GM21360 (cell line): ENCODE data around the gene FBH1.
"Not testable (repeated sequence)": the region's sequence is repeated elsewhere in the genome, so short reads cannot be mapped to it uniquely, and the experiment has no call there.

Source experiments
- ATAC-seq: cut with Tn5 transposase; IDR thresholded peaks from one replicate; pipeline ENCODE4 v1.9.1; 2021; ENCODE audit warnings: mild to moderate bottlenecking, moderate library complexity; ENCODE audit not compliant: unreplicated experiment

FBH1 gene

DNA sequence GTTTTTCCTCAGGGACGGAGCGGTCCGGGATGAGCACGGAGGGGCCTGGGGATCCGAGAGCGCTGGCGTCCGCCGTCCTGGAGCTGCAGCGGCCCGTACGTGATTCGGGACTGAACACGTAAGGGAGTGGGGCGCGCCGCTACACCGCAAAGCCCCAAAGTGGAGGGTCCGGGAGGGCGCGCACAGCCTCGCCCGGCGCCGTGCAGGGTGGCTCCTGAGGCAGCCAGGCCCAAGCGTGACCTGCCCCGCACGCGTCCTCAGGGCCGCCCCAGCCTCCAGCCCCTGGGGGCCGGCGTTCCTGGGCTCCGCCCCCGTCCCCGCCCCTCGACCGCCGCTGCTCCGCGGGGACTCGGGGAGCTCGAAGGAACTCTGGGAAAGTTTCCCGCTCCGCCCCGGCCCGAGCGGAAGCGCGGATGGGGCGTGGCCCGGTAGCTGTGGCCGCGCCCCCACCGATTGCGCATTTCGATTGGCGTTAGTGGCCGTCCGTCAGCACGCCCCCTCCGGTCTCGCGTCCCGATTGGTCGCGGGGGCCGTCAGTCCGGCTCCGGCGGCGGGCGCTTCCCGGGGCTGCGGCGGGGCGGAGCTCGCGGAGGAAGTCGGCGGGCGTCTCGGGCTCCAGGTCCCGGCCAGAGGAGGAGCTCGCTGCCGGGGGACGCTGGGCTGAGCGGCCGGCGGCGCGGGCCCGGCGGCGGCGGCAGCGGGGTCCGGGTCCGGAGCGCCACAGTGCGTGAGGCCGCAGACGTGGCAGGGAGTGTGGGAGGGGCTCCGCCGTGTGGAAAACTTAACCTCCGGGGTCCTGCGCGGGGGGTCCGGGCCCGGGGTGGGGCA, at the start of gene FBH1, which contains the start of gene ANKRD16:
FBH1 (plus strand) TSS at position 620 of the 828 bp plus-strand sequence; CDS start at position 723, 103 bp downstream.
ANKRD16 (minus strand) TSS at position 270 of the 828 bp plus-strand sequence. CDS start 539 bp downstream, outside the sequence.
- ATAC-seq, result peak; percentile 86

DNA sequence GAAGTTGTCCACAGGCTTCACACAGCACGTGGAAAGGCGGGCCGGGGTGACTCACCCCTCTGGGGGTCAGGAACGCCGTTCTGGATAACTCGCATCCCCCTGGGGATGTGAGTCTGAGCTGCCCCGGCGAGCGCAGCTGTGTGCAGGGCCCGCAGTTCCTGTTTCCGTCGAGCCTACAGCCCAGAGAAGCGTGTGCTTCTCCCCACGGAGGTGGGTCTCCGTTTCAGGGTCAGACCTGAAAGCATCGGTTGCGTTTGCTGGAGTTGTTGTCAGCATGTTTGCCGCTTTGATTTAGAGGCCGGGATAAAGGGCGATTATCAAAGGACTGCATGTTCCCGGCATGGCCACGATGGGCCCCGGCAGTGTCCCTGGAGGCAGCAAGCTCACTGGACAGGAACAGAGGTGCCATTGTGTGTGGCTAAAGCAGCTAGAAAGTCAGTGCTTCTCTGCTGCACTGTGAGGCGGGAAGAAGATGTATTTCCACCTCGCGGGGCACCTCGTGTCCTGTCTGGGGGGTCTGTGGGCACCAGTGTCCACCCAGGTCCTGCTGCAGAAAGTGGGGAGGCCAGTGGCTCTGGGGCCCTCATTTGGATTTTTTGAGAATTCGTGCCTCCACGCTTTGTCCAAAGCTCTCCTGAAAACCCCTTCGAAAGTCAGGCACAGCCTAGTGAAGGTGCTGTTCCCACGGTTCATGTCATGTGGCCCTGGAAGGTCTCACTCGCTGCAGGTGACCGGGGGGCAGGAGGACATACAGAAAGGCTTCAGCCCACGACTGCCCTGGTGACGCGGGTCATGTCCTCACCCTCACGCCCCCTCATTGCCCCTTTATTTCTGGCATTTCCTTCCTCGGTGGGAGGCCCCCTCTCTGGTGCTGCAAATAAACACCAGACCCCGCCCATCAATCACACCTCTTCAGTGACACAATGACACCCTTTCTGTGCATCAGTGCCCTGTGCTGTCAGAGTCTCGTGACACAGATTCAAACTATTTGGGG, 49.4 kb upstream of the FBH1 start:
- peak; percentile 58 for ATAC-seq

DNA sequence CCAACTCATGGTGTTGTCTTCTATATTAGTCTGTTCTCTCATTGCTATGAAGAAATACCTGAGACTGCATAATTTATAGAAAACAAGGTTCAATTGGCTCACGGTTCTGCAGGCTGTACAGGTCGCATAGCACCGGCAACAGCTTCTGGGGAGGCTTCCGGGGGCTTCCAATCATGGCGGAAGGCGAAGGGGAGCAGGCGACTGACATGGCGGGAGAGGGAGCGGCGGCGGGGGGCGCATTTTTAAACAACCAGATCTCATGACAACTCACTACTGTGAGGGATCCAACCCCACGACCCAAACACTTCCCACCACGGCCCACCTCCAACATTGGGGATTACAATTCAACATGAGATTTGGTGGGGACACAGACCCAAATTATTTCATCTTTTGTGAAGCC, 48.1 kb upstream of the FBH1 start:
- no peak for ATAC-seq

DNA sequence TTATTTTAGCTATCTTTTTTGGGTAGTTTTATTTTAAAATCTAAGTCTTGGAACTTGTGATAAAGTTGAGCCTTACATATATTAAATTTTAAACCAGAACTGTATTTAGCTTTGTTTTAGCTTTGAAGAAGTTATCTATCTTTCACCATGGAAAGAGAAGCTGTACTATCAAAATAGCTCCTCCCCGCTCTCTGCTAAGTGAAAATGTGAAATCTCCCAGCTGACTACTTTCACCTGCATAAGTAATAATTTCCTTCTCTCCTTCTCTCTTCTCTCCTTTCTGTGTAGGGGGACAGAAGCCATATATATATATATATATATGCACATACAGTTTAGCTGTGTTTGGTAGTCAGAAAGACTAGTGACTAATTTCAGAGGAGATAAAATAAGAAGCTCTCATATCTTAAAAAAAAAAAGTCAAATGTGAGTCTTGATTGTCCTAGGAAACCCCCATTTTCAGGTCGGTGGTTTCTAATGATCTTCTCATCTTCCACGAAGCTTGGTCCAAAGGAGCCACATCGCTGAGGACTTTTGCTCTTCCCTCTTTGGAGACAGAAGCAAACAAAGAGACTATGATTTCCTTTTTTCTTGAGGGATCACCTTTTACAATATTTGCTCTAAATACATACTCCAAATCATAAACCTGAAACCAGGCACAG, 46.2 kb upstream of the FBH1 start:
- ATAC-seq, result no peak

DNA sequence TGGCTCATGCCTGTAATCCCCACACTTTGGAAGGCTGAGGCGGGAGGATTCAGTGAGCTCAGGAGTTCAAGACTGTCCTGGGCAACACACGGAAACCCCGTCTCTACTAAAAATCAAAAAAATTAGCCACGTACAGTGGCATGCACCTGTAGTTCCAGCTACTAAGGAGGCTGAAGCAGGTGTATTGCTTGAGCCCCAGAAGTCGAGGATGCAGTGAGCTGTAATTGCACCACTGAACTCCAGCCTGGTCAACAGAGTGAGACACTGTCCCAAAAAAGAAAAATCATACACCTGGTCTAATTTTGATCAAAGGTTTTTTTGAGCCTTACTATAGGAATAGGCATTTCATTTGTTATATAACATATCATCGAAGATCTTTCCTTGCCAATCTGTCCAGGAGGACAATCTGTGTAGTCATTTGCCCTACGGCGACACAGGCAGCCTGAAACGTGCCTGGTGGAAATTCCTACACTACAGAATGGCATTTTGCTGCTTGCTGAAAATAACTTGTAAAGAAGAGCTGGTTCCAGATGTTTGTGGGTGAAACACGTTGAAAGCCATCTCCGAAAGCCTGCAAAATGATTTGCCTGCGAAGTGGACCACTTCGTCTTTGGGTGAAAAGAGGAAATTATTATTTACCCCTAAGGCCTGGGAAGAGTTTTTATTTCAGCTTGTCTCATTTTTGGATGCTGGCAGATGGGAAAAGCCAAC, 45.5 kb upstream of the FBH1 start:
- ATAC-seq, result no peak

DNA sequence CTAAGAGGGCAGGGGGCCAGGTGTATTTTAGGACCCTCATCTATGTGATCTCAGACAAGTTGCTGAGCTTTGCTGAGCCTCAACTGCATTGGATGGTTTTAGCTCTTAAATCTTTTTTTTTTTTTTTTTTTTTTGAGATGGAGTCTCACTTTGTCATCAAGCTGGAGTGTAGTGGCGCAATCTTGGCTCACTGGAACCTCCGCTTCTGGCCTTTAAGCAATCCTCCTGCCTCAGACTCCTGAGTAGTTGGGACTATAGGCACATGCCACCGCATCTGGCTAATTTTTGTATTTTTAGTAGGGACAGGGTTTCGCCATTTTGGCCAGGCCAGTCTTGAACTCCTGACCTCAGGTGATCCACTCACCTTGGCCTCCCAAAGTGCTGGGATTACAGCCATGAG, 43.4 kb upstream of the FBH1 start:
- ATAC-seq, result not testable (repeated sequence)

DNA sequence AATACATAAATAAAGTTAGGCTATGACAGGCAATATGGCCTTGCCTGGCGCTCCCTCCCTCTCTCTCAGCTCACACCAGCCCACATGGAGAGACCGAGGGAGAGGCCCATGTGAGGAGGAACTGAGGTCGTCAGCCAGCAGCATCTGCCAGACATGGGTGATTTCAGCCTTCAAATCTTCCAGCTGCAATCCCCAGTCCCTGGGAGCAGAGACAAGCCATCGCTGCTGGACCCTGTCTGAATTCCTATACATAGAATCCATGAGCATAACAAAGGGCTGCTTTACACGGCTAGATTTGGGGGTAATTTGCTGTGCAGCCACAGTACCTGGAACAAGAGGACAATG, 35.9 kb upstream of the FBH1 start:
- no peak for ATAC-seq

DNA sequence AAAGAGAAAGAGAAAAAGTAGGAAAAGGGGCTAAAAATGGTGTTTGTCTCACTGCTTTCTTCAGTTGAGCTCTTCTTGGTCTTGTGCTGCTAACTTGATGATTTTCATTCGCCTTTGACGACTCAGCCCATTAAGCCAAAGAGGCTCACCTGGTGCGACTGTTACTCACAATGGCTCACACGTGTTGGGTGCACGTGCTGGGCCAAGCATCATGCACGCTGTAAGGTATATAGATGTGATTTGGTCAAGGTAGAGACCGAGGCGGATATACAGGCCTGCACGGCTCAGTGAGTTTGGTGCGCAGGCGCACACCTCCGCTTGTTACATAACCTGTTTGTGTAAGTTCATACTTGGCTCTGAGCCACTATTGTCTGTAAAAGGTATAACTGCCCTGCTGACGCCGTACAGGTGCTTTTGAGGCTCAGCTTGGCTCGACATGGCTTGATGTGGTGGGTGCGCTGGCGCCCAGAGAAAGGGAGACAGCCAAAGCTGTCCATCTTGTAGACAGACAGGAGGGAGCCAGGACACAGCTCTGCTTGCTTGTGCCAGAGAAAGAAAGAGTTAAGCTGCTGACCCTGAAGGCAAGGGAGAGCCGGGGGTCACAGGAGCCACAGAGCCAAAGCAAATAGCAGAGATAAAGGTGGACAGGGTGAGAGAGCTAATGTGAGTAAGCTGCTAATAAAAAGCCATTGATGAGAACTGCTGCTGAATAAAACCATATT, 33.9 kb upstream of the FBH1 start:
- ATAC-seq, result no peak

DNA sequence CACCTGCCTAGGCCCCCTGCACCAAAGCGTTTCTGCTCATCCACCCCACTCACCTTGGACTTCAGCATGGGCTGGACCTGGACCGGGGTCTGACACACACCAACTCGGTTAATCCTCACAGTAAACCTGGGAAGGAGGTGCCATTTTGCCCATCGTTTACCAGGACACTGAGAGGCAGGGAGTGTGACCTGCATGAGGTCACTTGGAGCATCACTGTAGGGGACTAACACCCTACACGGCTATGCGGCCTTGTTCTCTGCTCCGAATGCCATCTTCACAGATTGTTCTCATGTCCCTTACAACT, 33.4 kb upstream of the FBH1 start:
- no peak for ATAC-seq

DNA sequence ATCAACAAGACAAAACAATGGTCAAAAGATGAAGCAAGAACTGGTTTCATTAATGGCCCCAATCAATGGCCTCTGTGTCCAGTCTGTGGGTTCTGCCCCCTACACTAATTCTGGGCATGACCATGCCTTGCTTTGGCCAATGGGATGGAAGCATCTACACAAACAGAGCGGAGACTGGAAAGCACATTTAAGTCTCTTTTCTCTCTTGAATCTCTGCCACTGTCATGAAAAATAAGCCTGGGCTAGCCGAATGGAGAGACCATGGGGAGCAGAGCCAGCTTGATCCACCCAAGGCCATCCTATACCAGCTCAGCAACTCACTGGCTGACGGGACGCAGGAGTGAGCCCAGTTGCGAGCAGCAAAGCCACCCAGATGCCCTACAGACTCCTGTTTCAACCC, 31.2 kb upstream of the FBH1 start:
- no peak for ATAC-seq

DNA sequence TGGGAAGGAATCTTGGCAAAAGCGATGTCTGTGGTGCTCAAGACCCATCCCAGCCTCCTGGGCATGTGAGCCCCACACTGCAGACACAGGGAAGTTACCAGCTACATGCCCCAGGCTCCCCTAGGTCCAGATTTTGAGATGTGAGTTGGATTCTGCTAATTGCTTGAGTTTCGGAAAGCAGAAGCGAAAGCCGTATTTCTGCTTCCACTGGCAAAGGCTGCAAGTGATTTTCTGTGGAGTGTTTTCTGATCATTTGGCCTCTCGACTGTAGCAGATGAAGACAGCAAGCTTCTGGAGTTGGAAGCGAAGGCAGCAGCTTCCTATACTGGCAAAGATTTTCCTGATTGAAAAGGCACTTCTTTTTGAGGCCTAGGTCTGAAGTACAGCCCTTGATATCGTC, 30.0 kb upstream of the FBH1 start:
- no peak for ATAC-seq

DNA sequence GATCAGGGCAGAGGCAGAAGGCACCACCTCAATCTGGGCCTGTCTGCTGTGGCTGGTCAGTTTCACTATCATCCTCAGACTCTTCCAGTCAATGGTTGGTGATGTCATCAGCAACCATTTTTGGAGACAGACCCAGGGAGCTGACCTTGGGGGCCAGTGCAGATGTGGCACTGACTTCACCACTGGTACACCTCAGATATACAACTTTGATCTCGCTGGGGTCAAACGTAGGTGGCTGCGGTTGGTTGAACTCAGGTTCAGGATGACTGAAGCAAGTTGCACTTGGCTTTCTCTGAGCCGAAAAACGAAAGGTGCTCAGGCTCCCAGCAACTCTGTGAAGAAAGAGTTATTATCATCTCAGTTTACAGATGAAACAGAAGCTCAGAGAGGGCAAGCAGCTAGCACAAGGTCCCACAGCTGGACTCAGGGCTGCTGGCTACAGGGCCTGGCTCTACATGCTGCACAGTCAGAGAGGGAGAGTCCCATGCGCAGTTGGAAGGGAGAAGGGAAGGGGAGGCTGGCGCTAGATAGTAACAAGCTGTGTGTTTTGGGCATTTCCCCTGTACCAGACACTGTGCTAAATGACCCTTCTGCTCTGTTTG, 27.6 kb upstream of the FBH1 start:
- ATAC-seq, result peak; percentile 95

DNA sequence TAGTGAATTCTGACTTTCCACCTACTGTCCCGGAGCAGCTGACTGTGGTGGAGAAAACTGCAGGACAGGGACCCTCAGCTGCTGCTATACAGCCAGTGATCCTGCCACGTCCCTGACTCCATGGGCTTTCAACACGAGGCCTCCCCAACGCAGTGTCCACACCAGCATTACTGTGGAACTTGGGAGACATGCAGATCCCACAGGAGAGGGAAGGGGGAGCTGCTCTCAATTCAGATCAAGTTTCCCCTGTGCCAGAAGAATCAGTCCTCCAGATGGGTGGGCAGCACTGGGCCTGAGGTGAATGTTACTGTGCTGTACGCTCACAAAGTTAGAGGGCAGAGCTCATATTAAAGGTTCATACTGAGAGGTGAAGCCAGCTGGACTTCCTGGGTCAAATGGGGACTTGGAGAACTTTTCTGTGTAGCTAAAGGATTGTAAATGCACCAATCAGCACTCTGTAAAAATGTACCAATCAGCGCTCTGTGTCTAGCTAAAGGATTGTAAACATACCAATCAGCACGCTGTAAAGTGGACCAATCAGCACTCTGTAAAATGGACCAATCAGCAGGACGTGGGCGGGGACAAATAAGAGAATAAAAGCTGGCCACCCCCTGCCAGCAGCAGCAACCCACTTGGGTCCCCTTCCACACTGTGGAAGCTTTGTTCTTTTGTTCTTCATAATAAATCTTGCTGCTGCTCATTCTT, 26.9 kb upstream of the FBH1 start:
- ATAC-seq, result not testable (repeated sequence)

DNA sequence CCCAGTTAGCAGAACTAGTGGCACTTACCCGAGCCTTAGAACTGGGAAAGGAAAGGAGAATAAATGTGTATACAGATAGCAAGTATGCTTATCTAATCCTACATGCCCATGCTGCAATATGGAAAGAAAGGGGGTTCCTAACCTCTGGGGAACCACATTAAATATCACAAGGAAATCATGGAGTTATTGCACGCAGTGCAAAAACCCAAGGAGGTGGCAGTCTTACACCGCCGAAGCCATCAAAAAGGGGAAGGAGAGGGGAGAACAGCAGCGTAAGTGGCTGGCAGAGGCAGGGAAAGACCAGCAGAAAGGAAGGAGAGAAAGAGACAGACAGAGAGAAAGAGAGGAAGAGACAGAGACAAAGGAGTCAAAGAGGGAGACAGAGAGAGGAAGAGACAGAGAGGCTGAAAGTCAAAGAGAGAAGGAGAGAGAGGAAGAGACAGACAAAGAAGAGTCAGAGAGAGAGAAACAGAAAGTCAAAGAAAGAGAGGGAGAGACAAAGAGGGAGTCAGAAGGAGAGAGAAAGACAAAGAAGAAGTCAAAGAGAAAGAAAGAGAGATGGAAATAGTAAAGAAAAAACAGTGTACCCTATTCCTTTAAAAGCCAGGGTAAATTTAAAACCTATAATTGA, 23.5 kb upstream of the FBH1 start:
- ATAC-seq, result not testable (repeated sequence)

DNA sequence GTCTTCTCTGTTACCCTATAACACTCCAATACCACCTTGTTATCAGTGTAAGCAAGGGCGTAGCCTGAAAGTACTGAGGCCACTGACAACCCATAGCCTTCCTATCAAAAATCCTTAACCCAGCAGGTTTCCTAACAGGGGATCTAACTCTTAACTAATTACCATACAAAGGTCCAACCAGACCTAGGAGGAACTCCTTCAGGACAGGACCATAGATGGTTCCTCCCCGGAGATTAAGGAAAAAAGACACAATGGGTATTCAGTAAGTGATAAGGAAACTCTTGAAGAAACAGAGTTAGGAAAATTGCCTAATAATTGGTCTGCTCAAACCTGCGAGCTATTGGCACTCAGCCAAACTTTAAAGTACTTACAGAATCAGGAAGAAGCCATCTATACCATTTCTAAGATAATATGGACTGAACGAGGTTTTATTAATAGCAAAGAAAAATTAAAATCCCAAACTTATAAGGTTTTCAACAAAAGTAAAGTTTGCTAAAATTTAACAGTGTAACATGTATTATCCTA, 22.9 kb upstream of the FBH1 start:
- not testable (repeated sequence) for ATAC-seq

DNA sequence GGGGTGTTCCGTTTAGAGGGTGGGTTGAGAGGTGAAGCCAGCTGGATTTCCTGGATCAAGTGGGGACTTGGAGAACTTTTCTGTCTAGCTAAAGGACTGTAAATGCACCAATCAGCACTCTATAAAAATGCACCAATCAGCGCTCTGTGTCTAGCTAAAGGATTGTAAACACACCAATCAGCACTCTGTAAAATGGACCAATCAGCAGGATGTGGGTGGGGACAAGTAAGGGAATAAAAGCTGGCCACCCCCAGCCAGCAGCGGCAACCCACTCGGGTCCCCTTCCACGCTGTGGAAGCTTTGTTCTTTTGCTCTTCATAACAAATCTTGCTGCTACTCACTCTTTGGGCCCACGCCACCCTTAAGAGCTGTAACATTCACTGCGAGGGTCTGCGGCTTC, 21.7 kb upstream of the FBH1 start:
- not testable (repeated sequence) for ATAC-seq

DNA sequence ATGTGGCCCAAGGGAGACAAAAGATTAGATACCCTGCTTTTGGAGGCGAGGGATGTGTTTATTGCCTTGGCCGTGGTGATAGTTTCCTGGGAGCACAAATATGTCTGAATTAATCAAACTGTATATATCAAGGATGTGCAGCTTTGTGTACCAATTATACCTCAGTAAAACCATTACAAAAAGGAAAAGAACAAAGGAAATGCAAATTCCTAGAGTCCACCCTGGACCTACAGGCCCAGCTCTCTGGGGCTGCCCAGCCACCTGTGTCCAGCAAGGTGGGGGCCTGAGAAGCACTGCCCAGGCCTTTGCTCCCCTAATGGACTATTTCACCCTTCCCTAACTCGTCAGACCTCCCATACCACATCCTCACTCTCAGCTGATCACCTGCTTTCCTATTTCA, 20.9 kb upstream of the FBH1 start:
- ATAC-seq, result no peak

DNA sequence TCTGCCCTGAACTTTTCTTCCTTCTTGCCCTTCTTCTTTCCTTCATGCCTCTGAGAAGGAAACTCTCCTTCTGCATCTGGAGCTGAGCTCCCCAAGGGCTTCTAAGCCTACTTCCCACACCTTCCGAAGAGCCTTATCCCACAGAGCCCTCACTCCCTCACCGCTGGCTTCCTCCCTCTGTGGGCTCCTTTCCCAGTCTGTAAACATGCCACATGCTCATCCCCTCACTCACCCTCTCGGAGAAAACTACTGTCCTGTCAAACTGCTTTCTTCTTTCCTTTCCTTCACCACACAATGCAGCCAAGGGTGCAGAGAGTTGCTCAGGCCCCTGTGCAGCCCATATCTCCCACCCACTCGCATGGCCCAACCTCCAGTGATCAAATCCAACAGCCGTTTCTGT, 18.4 kb upstream of the FBH1 start:
- no peak for ATAC-seq
